Endothelial cell (in vitro differentiated cells): Measurements from ENCODE around the gene ERV3-1. TPM values are rescaled to one million over a fixed set of nuclear protein-coding genes. Genes with fewer than 3 reads are reported as not detected.

Experiments used
- DNase-seq: peaks from one replicate; pipeline ENCODE4 v3.0.0; 2021; ENCODE audit warnings: low spot score
- H3K27ac Mint-ChIP-seq: one replicate; pipeline ENCODE4 v1.8.0; 2021; ENCODE audit warnings: mixed read lengths, inconsistent platforms; ENCODE audit not compliant: unreplicated experiment
- H3K27me3 Mint-ChIP-seq: one replicate; pipeline ENCODE4 v1.8.0; 2021; ENCODE audit warnings: mild to moderate bottlenecking, moderate library complexity, mixed read lengths, inconsistent platforms; ENCODE audit not compliant: unreplicated experiment
- H3K36me3 Mint-ChIP-seq: one replicate; pipeline ENCODE4 v1.8.0; 2021; ENCODE audit warnings: mild to moderate bottlenecking, low read depth, mixed read lengths, inconsistent platforms; ENCODE audit not compliant: unreplicated experiment
- H3K4me1 Mint-ChIP-seq: one replicate; pipeline ENCODE4 v1.8.0; 2021; ENCODE audit warnings: mild to moderate bottlenecking, mixed read lengths, inconsistent platforms; ENCODE audit not compliant: unreplicated experiment
- H3K4me3 Mint-ChIP-seq: one replicate; pipeline ENCODE4 v1.8.0; 2021; ENCODE audit warnings: mild to moderate bottlenecking, mixed read lengths, inconsistent platforms; ENCODE audit not compliant: unreplicated experiment
- H3K9me3 Mint-ChIP-seq: one replicate; pipeline ENCODE4 v1.8.0; 2021; ENCODE audit warnings: mixed read lengths, inconsistent platforms; ENCODE audit not compliant: unreplicated experiment
- CTCF ChIP-seq: fragments of 200-600 bp; sonication (generic); IDR thresholded peaks from one replicate; pipeline ENCODE4 v1.5.0; 2021; ENCODE audit warnings: antibody characterized with exemption; ENCODE audit not compliant: unreplicated experiment
- total RNA-seq: library from RNA; stranded (reverse); fragmentation: NEBNext Ultra II Directional; extraction: Animal tissue kit (Norgen Biotek cat#: 25700); gene quantifications from one replicate; pipeline ENCODE4 v1.2.1, GENCODE V29; 2021; ENCODE audit not compliant: unreplicated experiment

ERV3-1 gene
- total RNA-seq, 1 donor from 2014 or later, result 58.4 TPM

GRCh38 chr7:65004575-65004974, 1.9 kb downstream of the ERV3-1 start:
- peaks cover 22% of the 10 kb centered on the region for H3K4me1 Mint-ChIP-seq
- peak overlapping the region; percentile 97 for H3K4me3 Mint-ChIP-seq
- peaks cover 17% of the 10 kb centered on the region for H3K9me3 Mint-ChIP-seq
- no peak for DNase-seq
- H3K36me3 Mint-ChIP-seq, result peaks cover 31% of the 10 kb centered on the region
- H3K27ac Mint-ChIP-seq, result no peak overlapping the region
- TF ChIP-seq CTCF, result no peak
- H3K27me3 Mint-ChIP-seq, result peaks cover 4% of the 10 kb centered on the region

- TF ChIP-seq CTCF, result no peak
- peaks cover 29% of the 10 kb centered on the region for H3K9me3 Mint-ChIP-seq
- H3K4me3 Mint-ChIP-seq, result no peak overlapping the region
- peaks cover 15% of the 10 kb centered on the region for H3K27me3 Mint-ChIP-seq
- H3K27ac Mint-ChIP-seq, result no peak overlapping the region
- H3K36me3 Mint-ChIP-seq, result peaks cover 46% of the 10 kb centered on the region
- H3K4me1 Mint-ChIP-seq, result peaks cover 22% of the 10 kb centered on the region
- DNase-seq, result no peak
Measured at GRCh38 chr7:65002972-65003585, 3.4 kb downstream of the ERV3-1 start.

GRCh38 chr7:65001291-65001814, 5.1 kb downstream of the ERV3-1 start:
- Mint-ChIP-seq H3K27me3 (peaks cover 15% of the 10 kb centered on the region), H3K4me1 (peaks cover 19% of the 10 kb centered on the region), H3K4me3 (peak overlapping the region; percentile 71), H3K36me3 (peaks cover 60% of the 10 kb centered on the region), H3K27ac (peak overlapping the region; percentile 42), H3K9me3 (peaks cover 35% of the 10 kb centered on the region)
- no peak for TF ChIP-seq CTCF
- no peak for DNase-seq

- Mint-ChIP-seq H3K27ac (peak overlapping the region; percentile 71), H3K36me3 (peaks cover 68% of the 10 kb centered on the region), H3K4me3 (peak overlapping the region; percentile 86), H3K9me3 (peaks cover 40% of the 10 kb centered on the region), H3K27me3 (peaks cover 12% of the 10 kb centered on the region), H3K4me1 (peaks cover 11% of the 10 kb centered on the region)
- peak; percentile 16 for DNase-seq
- TF ChIP-seq CTCF, result no peak
Measured at GRCh38 chr7:64999165-65000004, 7.1 kb downstream of the ERV3-1 start.

GRCh38 chr7:64998865-64999164, 7.7 kb downstream of the ERV3-1 start:
- Mint-ChIP-seq H3K9me3 (peaks cover 46% of the 10 kb centered on the region), H3K4me1 (peaks cover 11% of the 10 kb centered on the region), H3K4me3 (peak overlapping the region; percentile 86), H3K27ac (peak overlapping the region; percentile 71), H3K27me3 (peaks cover 12% of the 10 kb centered on the region), H3K36me3 (peaks cover 74% of the 10 kb centered on the region)
- TF ChIP-seq CTCF, result no peak
- DNase-seq, result no peak
